H9 (cell line): ENCODE data around the gene EPN3. TPM values are rescaled to one million over a fixed set of nuclear protein-coding genes. Genes with fewer than 3 reads are reported as not detected.

Experiments used
- DNase-seq: peaks from one replicate; pipeline ENCODE4 v3.0.0-alpha.2; 2017
- H2AFZ ChIP-seq: one replicate; pipeline ENCODE4 v1.6.1; 2013; ENCODE audit warnings: mild to moderate bottlenecking, low read length, control low read depth, moderate library complexity
- H2AK5ac ChIP-seq: 2 replicates; pipeline ENCODE4 v1.6.1; 2013; ENCODE audit warnings: low read length, control low read depth, mixed read lengths; ENCODE audit not compliant: insufficient read length
- H2BK120ac ChIP-seq: one replicate; pipeline ENCODE4 v1.6.1; 2013; ENCODE audit warnings: low read depth, mild to moderate bottlenecking, low read length, control low read depth, inconsistent platforms; ENCODE audit not compliant: poor library complexity, severe bottlenecking
- H2BK12ac ChIP-seq: 2 replicates; pipeline ENCODE4 v1.6.1; 2013; ENCODE audit warnings: low read length, control low read depth, mixed read lengths, low read depth; ENCODE audit not compliant: insufficient read length
- H2BK15ac ChIP-seq: 2 replicates; pipeline ENCODE4 v1.6.1; 2013; ENCODE audit warnings: low read depth, low read length, control low read depth
- H2BK20ac ChIP-seq: one replicate; pipeline ENCODE4 v1.6.1; 2013; ENCODE audit warnings: low read depth, mild to moderate bottlenecking, low read length, control low read depth, inconsistent platforms; ENCODE audit not compliant: poor library complexity, severe bottlenecking
- H2BK5ac ChIP-seq: 2 replicates; pipeline ENCODE4 v1.6.1; 2013; ENCODE audit warnings: low read length, control low read depth, mixed read lengths; ENCODE audit not compliant: insufficient read length
- H3K14ac ChIP-seq: 2 replicates; pipeline ENCODE4 v1.6.1; 2013; ENCODE audit warnings: low read length, control low read depth; ENCODE audit not compliant: insufficient read depth
- H3K18ac ChIP-seq: 2 replicates; pipeline ENCODE4 v1.6.1; 2013; ENCODE audit warnings: low read depth, mild to moderate bottlenecking, mixed read lengths, low read length, control low read depth; ENCODE audit not compliant: insufficient read length
- H3K23ac ChIP-seq: 2 replicates; pipeline ENCODE4 v1.6.1; 2013; ENCODE audit warnings: low read length, control low read depth, mixed read lengths, low read depth; ENCODE audit not compliant: insufficient read length
- H3K23me2 ChIP-seq: 2 replicates; pipeline ENCODE4 v1.6.1; 2013; ENCODE audit warnings: low read depth, mild to moderate bottlenecking, mixed read lengths, low read length, control low read depth; ENCODE audit not compliant: insufficient read length, poor library complexity, severe bottlenecking
- H3K27ac ChIP-seq: 2 replicates; pipeline ENCODE4 v1.5.1; 2013; ENCODE audit warnings: low read length, control low read depth, mixed read lengths, low read depth; ENCODE audit not compliant: insufficient read length
- H3K27me3 ChIP-seq: 2 replicates; pipeline ENCODE4 v1.6.1; 2013; ENCODE audit warnings: low read length, control low read depth, inconsistent platforms; ENCODE audit not compliant: insufficient read depth
- H3K4ac ChIP-seq: 2 replicates; pipeline ENCODE4 v1.6.1; 2013; ENCODE audit warnings: low read depth, mild to moderate bottlenecking, control low read depth, inconsistent platforms, low read length, moderate library complexity
- H3K4me1 ChIP-seq: 2 replicates; pipeline ENCODE4 v1.6.1; 2013; ENCODE audit warnings: low read length, control low read depth, inconsistent platforms; ENCODE audit not compliant: insufficient read depth
- H3K4me2 ChIP-seq: 2 replicates; pipeline ENCODE4 v1.6.1; 2013; ENCODE audit warnings: low read length, control low read depth, mixed read lengths; ENCODE audit not compliant: insufficient read length, insufficient read depth
- H3K56ac ChIP-seq: 2 replicates; pipeline ENCODE4 v1.6.1; 2013; ENCODE audit warnings: low read depth, mild to moderate bottlenecking, mixed read lengths, low read length, control low read depth; ENCODE audit not compliant: insufficient read length
- H3K79me1 ChIP-seq: 2 replicates; pipeline ENCODE4 v1.6.1; 2013; ENCODE audit warnings: low read depth, mild to moderate bottlenecking, moderate library complexity, low read length, control low read depth, inconsistent platforms; ENCODE audit not compliant: insufficient read depth, poor library complexity, severe bottlenecking
- H3K79me2 ChIP-seq: 2 replicates; pipeline ENCODE4 v1.6.1; 2013; ENCODE audit warnings: low read length, control low read depth, inconsistent platforms; ENCODE audit not compliant: insufficient read depth
- H3K9ac ChIP-seq: 2 replicates; pipeline ENCODE4 v1.6.1; 2013; ENCODE audit warnings: low read length, control low read depth, mixed read lengths; ENCODE audit not compliant: insufficient read length; ENCODE audit errors: extremely low read depth
- H3K9me3 ChIP-seq: one replicate; pipeline ENCODE4 v1.6.1; 2013; ENCODE audit warnings: low read depth, low read length, inconsistent platforms; ENCODE audit not compliant: control insufficient read depth
- H3T11ph ChIP-seq: one replicate; pipeline ENCODE4 v1.6.1; 2013; ENCODE audit warnings: mild to moderate bottlenecking, low read length, control low read depth, inconsistent platforms
- H4K20me1 ChIP-seq: one replicate; pipeline ENCODE4 v1.6.1; 2013; ENCODE audit not compliant: control insufficient read depth, insufficient read length, insufficient read depth
- H4K5ac ChIP-seq: 2 replicates; pipeline ENCODE4 v1.6.1; 2013; ENCODE audit warnings: low read depth, mild to moderate bottlenecking, mixed read lengths, low read length, control low read depth; ENCODE audit not compliant: insufficient read length
- H4K8ac ChIP-seq: replicated peaks from 2 replicates; pipeline ENCODE4 v1.6.1; 2013; ENCODE audit warnings: low read length, control low read depth, mixed read lengths, low read depth; ENCODE audit not compliant: insufficient read length
- H4K91ac ChIP-seq: 2 replicates; pipeline ENCODE4 v1.6.1; 2013; ENCODE audit warnings: low read depth, mild to moderate bottlenecking, moderate library complexity, mixed read lengths, low read length, control low read depth; ENCODE audit not compliant: insufficient read length
- H3K27ac Mint-ChIP-seq, 3 experiments: 2 replicates in 2 of 3; 3 replicates in 1 of 3; pipeline ENCODE4 v1.8.0; 2020 to 2021; ENCODE audit warnings: mixed read lengths in 3 of 3, mild to moderate bottlenecking in 1 of 3, moderate library complexity in 1 of 3
- H3K27me3 Mint-ChIP-seq: 2 replicates; pipeline ENCODE4 v1.8.0; 2021; ENCODE audit warnings: low read depth, mild to moderate bottlenecking, moderate library complexity, mixed read lengths
- H3K36me3 Mint-ChIP-seq, 3 experiments: 2 replicates in 2 of 3; 3 replicates in 1 of 3; pipeline ENCODE4 v1.8.0; 2020 to 2021; ENCODE audit warnings: low read depth in 3 of 3, mixed read lengths in 3 of 3; ENCODE audit not compliant: insufficient read depth in 1 of 3
- H3K4me1 Mint-ChIP-seq, 2 experiments: 2 replicates each; pipeline ENCODE4 v1.8.0; 2020; ENCODE audit warnings: mixed read lengths in 2 of 2
- H3K4me3 Mint-ChIP-seq, 2 experiments: 2 replicates in 1 of 2; 3 replicates in 1 of 2; pipeline ENCODE4 v1.8.0; 2020 to 2021; ENCODE audit warnings: mild to moderate bottlenecking in 2 of 2, mixed read lengths in 2 of 2, moderate library complexity in 1 of 2
- H3K9me3 Mint-ChIP-seq, 2 experiments: 2 replicates in 1 of 2; 3 replicates in 1 of 2; pipeline ENCODE4 v1.8.0; 2020; ENCODE audit warnings: mild to moderate bottlenecking in 2 of 2, mixed read lengths in 2 of 2, moderate library complexity in 1 of 2
- WGBS: extraction: QIAGEN DNeasy Blood & Tissue Kit; methylation state at CpG from one replicate; pipeline ENCODE4 v1.1.7; 2013; ENCODE audit warnings: missing lambda C conversion rate, low lambda C conversion rate, mixed read lengths; ENCODE audit not compliant: insufficient read length; ENCODE audit errors: extremely low coverage; 5-methylcytosine and 5-hydroxymethylcytosine counted together
- total RNA-seq: library from RNA; stranded (reverse); gene quantifications from 2 replicates; pipeline ENCODE4 v1.2.1, GENCODE V29; 2021
- TF ChIP-seq, protein P1 (sequence below): fragments of 200-600 bp; sonication (generic); conservative IDR thresholded peaks from 3 replicates; pipeline ENCODE4 v1.8.0; 2021; ENCODE audit warnings: antibody characterized with exemption, mild to moderate bottlenecking

EPN3 gene
- total RNA-seq, 1 experiment from 2014 or later = 1.9 TPM

DNA sequence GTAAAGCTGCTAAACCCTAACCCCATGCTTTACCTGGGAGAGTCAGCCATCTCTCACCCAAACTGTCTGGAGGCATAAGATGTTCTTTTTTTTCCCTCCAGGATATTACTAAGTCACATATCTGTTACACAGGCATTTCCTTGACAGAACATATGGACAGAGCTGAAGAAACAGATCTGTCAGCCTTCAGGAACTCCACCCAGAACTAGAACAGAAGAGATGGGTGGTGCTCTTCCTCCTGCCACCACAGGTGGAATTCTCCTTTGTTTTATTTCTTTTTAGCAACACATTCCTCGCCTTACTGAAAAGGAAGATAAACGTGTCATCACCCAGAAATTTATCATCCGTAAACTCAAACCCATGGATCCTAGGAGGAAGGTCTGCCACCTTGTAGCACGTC is 15.5 kb upstream of the EPN3 start:
- no CpG with 5 or more reads among the region's 4 CpGs for WGBS
- TF ChIP-seq, protein P1, sequence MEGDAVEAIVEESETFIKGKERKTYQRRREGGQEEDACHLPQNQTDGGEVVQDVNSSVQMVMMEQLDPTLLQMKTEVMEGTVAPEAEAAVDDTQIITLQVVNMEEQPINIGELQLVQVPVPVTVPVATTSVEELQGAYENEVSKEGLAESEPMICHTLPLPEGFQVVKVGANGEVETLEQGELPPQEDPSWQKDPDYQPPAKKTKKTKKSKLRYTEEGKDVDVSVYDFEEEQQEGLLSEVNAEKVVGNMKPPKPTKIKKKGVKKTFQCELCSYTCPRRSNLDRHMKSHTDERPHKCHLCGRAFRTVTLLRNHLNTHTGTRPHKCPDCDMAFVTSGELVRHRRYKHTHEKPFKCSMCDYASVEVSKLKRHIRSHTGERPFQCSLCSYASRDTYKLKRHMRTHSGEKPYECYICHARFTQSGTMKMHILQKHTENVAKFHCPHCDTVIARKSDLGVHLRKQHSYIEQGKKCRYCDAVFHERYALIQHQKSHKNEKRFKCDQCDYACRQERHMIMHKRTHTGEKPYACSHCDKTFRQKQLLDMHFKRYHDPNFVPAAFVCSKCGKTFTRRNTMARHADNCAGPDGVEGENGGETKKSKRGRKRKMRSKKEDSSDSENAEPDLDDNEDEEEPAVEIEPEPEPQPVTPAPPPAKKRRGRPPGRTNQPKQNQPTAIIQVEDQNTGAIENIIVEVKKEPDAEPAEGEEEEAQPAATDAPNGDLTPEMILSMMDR = no peak

More for the DNA sequence above, 15.5 kb upstream of the EPN3 start:
- no peaks in the 10 kb centered on the region for H3K79me2 ChIP-seq
- no peaks in the 10 kb centered on the region for H4K20me1 ChIP-seq
- Mint-ChIP-seq H3K27me3 (peaks cover 9% of the 10 kb centered on the region; the same call in 1 of the 2 replicates), H3K4me3 (no peak overlapping the region), H3K9me3 (no peaks in the 10 kb centered on the region), H3K36me3 (no peaks in the 10 kb centered on the region), H3K4me1 (peaks cover 13 to 18% of the 10 kb centered on the region in 2 experiments), H3K27ac (no peak overlapping the region)
- H4K8ac ChIP-seq = no peak overlapping the region
- H3K9me3 ChIP-seq = no peaks in the 10 kb centered on the region
- no peak overlapping the region for H3T11ph ChIP-seq
- H3K27ac ChIP-seq = no peak overlapping the region
- H4K5ac ChIP-seq = no peak overlapping the region
- H2BK12ac ChIP-seq = no peak overlapping the region
- no peak for DNase-seq
- no peak overlapping the region for H2BK120ac ChIP-seq
- no peak overlapping the region for H2BK15ac ChIP-seq
- no peak overlapping the region for H2BK20ac ChIP-seq
- H3K23ac ChIP-seq = no peak overlapping the region
- no peaks in the 10 kb centered on the region for H3K23me2 ChIP-seq
- H2AK5ac ChIP-seq = no peak overlapping the region
- no peak overlapping the region for H3K4ac ChIP-seq
- H3K4me1 ChIP-seq = no peaks in the 10 kb centered on the region
- H3K79me1 ChIP-seq = no peaks in the 10 kb centered on the region
- H3K56ac ChIP-seq = no peak overlapping the region
- no peaks in the 10 kb centered on the region for H3K27me3 ChIP-seq
- H3K14ac ChIP-seq = no peak overlapping the region
- H3K18ac ChIP-seq = no peak overlapping the region
- H2AFZ ChIP-seq = no peak overlapping the region
- no peak overlapping the region for H2BK5ac ChIP-seq
- H3K9ac ChIP-seq = no peak overlapping the region
- H4K91ac ChIP-seq = no peak overlapping the region
- H3K4me2 ChIP-seq = no peak overlapping the region
